NCI-H526 treated with DMSO at 0.1 percent for 48 hours (cell line): ENCODE data around the gene SCUBE1.
"Not testable (repeated sequence)": the region's sequence is repeated elsewhere in the genome, so short reads cannot be mapped to it uniquely, and the experiment has no call there.

ENCODE experiments used
- DNase-seq: peaks from one replicate; lab custom pipeline; 2025; lab: John Stamatoyannopoulos, UW

The SCUBE1 gene

GRCh38 chr22:43301866-43302265, 41.3 kb downstream of the SCUBE1 start:
- DNase-seq, result no peak

GRCh38 chr22:43300891-43301676, 42.1 kb downstream of the SCUBE1 start:
- DNase-seq, result no peak

GRCh38 chr22:43299736-43300135, 43.4 kb downstream of the SCUBE1 start:
- DNase-seq, result no peak

- no peak for DNase-seq
These were observed 44.9 kb downstream of the SCUBE1 start for GRCh38 chr22:43298062-43298801.

GRCh38 chr22:43297270-43298061, 45.7 kb downstream of the SCUBE1 start:
- DNase-seq, result no peak

GRCh38 chr22:43296276-43296902, 46.8 kb downstream of the SCUBE1 start:
- DNase-seq, result no peak

GRCh38 chr22:43295660-43296059, 47.5 kb downstream of the SCUBE1 start:
- no peak for DNase-seq

- DNase-seq, result no peak
These were observed 48.0 kb downstream of the SCUBE1 start for GRCh38 chr22:43295173-43295572.

GRCh38 chr22:43293655-43294392, 49.3 kb downstream of the SCUBE1 start:
- peak; percentile 35 for DNase-seq

GRCh38 chr22:43293259-43293654, 49.9 kb downstream of the SCUBE1 start:
- DNase-seq, result no peak

- peak; percentile 43 for DNase-seq
These were observed 50.5 kb downstream of the SCUBE1 start for GRCh38 chr22:43292630-43293018.

GRCh38 chr22:43291381-43291780, 51.8 kb downstream of the SCUBE1 start:
- DNase-seq, result no peak

GRCh38 chr22:43289976-43290721, 53.0 kb downstream of the SCUBE1 start:
- no peak for DNase-seq

- no peak for DNase-seq
These were observed 53.6 kb downstream of the SCUBE1 start for GRCh38 chr22:43289531-43289963.

- no peak for DNase-seq
These were observed 54.3 kb downstream of the SCUBE1 start for GRCh38 chr22:43288807-43289420.

GRCh38 chr22:43288378-43288777, 54.8 kb downstream of the SCUBE1 start:
- no peak for DNase-seq

GRCh38 chr22:43287441-43287840, 55.7 kb downstream of the SCUBE1 start:
- DNase-seq, result no peak

GRCh38 chr22:43281394-43281793, 61.8 kb downstream of the SCUBE1 start:
- DNase-seq, result no peak

GRCh38 chr22:43280523-43280886, 62.7 kb downstream of the SCUBE1 start:
- DNase-seq, result not testable (repeated sequence)

GRCh38 chr22:43279867-43280522, 63.2 kb downstream of the SCUBE1 start:
- no peak for DNase-seq
